T-helper 1 cell treated with Interleukin-12 subunit alpha and Interleukin-12 subunit beta and Interleukin-4 antibody, amounts not matched to agents 30 ng/mL and 1 ng/mL, for 36 hours (primary cell): ENCODE data around the gene LYPD3. TPM values are rescaled to one million over a fixed set of nuclear protein-coding genes. Genes with fewer than 3 reads are reported as not detected.

Experiments
- intact Hi-C: fragments of 100-400 bp; cut with micrococcal nuclease; formaldehyde crosslinking; loops from one replicate; pipeline ENCODE4 v1.15.1; 2024
- total RNA-seq: library from RNA; stranded (reverse); gene quantifications from 2 replicates; pipeline ENCODE4 v1.2.3, GENCODE V29; 2022

The LYPD3 gene
- 0.81 and 0.85 TPM in 2 replicates for total RNA-seq

- intact Hi-C loops = no loop called here
These were observed at the start of gene LYPD3 for GRCh38 chr19:43465468-43466120. LYPD3 (minus strand) TSS chr19:43465608; CDS start chr19:43465571, 37 bp downstream.

GRCh38 chr19:43512399-43512798, 47.0 kb upstream of the LYPD3 start:
- intact Hi-C loops = loop anchor here (10.0 kb wide), 1 partner anchor 238 kb away; no protein-coding TSS in a partner anchor

GRCh38 chr19:43511324-43511723, 45.9 kb upstream of the LYPD3 start:
- intact Hi-C loops = loop anchor here (10.0 kb wide), 1 partner anchor 237 kb away; no protein-coding TSS in a partner anchor

GRCh38 chr19:43510713-43511112, 45.3 kb upstream of the LYPD3 start:
- intact Hi-C loops = loop anchor here (10.0 kb wide), 1 partner anchor 236 kb away; no protein-coding TSS in a partner anchor

- intact Hi-C loops = no loop called here
These were observed 42.5 kb upstream of the LYPD3 start for GRCh38 chr19:43507880-43508279.

GRCh38 chr19:43506629-43507028, 41.2 kb upstream of the LYPD3 start:
- intact Hi-C loops = no loop called here

GRCh38 chr19:43505941-43506340, 40.5 kb upstream of the LYPD3 start:
- intact Hi-C loops = loop anchor here (2.0 kb wide), 1 partner anchor 67 kb away; no protein-coding TSS in a partner anchor

- intact Hi-C loops = loop anchor here (2.0 kb wide), 1 partner anchor 66 kb away; no protein-coding TSS in a partner anchor
These were observed 39.7 kb upstream of the LYPD3 start for GRCh38 chr19:43505186-43505456.

GRCh38 chr19:43504426-43505185, 39.2 kb upstream of the LYPD3 start, which contains the start of gene PHLDB3:
PHLDB3 (minus strand) TSS chr19:43504746; CDS start chr19:43504118, 628 bp downstream.
- intact Hi-C loops = loop anchor here (1.0 to 2.0 kb wide), 12 partner anchors 15 to 250 kb away; partner anchors contain the start of genes IRGQ, SMG9, ZNF428 and ZNF575

- intact Hi-C loops = loop anchor here (1.0 to 2.0 kb wide), 12 partner anchors 16 to 251 kb away; partner anchors contain the start of genes IRGQ, SMG9, ZNF428 and ZNF575
These were observed 38.4 kb upstream of the LYPD3 start for GRCh38 chr19:43503501-43504425.

- intact Hi-C loops = no loop called here
These were observed 37.1 kb upstream of the LYPD3 start for GRCh38 chr19:43502419-43502976.

GRCh38 chr19:43501661-43502418, 36.4 kb upstream of the LYPD3 start:
- intact Hi-C loops = no loop called here

GRCh38 chr19:43499042-43499441, 33.6 kb upstream of the LYPD3 start:
- intact Hi-C loops = no loop called here

- intact Hi-C loops = no loop called here
These were observed 32.9 kb upstream of the LYPD3 start for GRCh38 chr19:43498233-43498842.

- intact Hi-C loops = no loop called here
These were observed 31.6 kb upstream of the LYPD3 start for GRCh38 chr19:43496960-43497359.

- intact Hi-C loops = no loop called here
These were observed 29.7 kb upstream of the LYPD3 start for GRCh38 chr19:43495082-43495481.

GRCh38 chr19:43490759-43491158, 25.4 kb upstream of the LYPD3 start:
- intact Hi-C loops = no loop called here

GRCh38 chr19:43489979-43490599, 24.7 kb upstream of the LYPD3 start:
- intact Hi-C loops = no loop called here

- intact Hi-C loops = no loop called here
These were observed 23.9 kb upstream of the LYPD3 start for GRCh38 chr19:43489310-43489709.
